Esophagus squamous epithelium (tissue), 4 donors: ENCODE data around the gene RBMS3.

Experiments
- CTCF ChIP-seq, 6 experiments: fragments of 450-650 bp in 4 of 6; fragments of 200-600 bp in 2 of 6; sonication (generic) in 2 of 6; IDR thresholded peaks; one replicate each; pipeline ENCODE4 v1.5.1; 2016 to 2019; ENCODE audit warnings: antibody characterized with exemption in 6 of 6, mild to moderate bottlenecking in 4 of 6, moderate library complexity in 4 of 6
- POLR2A ChIP-seq, 4 donors: fragments of 450-650 bp; IDR thresholded peaks; one replicate each; pipeline ENCODE4 v1.6.1; 2017; ENCODE audit warnings: antibody characterized with exemption in 4 of 4, mild to moderate bottlenecking in 4 of 4, moderate library complexity in 3 of 4

- TF ChIP-seq CTCF (IDR thresholded peaks at IDR 0.05) (no peak), POLR2A (IDR thresholded peaks at IDR 0.05) (no peak)
Measured at GRCh38 chr3:29497282-29497681, 216.4 kb downstream of the RBMS3 start.
